Esophagus squamous epithelium (tissue), 4 donors: Measurements from ENCODE around the gene LGI1.

ENCODE experiments used
- POLR2A ChIP-seq, 4 donors: fragments of 450-650 bp; IDR thresholded peaks; one replicate each; pipeline ENCODE4 v1.6.1; 2017; ENCODE audit warnings: antibody characterized with exemption in 4 of 4, mild to moderate bottlenecking in 4 of 4, moderate library complexity in 3 of 4
- TF ChIP-seq, protein P1 (sequence below), 6 experiments: fragments of 450-650 bp in 4 of 6; fragments of 200-600 bp in 2 of 6; sonication (generic) in 2 of 6; IDR thresholded peaks; one replicate each; pipeline ENCODE4 v1.5.1; 2016 to 2019; ENCODE audit warnings: antibody characterized with exemption in 6 of 6, mild to moderate bottlenecking in 4 of 6, moderate library complexity in 4 of 6

DNA sequence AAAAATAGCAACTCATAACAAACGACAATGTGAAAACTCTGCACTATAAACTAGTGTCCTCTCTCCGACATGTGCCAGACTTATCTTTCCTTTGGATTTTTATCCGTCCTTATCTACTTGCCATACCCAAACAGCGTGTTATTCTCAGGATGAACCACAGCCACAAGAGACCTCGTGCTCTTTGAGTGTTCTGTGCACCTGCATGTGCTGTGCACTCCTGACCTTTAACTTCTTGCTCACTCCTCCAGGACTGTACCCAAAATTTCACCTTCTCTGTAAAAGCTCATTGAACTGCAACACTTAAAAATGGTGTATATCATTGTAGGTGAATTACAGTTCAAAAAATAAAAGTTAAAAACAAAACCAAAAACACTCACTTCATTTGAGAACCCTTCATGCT, 78.0 kb downstream of the LGI1 start:
- TF ChIP-seq, protein P1, sequence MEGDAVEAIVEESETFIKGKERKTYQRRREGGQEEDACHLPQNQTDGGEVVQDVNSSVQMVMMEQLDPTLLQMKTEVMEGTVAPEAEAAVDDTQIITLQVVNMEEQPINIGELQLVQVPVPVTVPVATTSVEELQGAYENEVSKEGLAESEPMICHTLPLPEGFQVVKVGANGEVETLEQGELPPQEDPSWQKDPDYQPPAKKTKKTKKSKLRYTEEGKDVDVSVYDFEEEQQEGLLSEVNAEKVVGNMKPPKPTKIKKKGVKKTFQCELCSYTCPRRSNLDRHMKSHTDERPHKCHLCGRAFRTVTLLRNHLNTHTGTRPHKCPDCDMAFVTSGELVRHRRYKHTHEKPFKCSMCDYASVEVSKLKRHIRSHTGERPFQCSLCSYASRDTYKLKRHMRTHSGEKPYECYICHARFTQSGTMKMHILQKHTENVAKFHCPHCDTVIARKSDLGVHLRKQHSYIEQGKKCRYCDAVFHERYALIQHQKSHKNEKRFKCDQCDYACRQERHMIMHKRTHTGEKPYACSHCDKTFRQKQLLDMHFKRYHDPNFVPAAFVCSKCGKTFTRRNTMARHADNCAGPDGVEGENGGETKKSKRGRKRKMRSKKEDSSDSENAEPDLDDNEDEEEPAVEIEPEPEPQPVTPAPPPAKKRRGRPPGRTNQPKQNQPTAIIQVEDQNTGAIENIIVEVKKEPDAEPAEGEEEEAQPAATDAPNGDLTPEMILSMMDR (IDR thresholded peaks at IDR 0.05), result no peak
- TF ChIP-seq POLR2A (IDR thresholded peaks at IDR 0.05), result no peak
